ENCODE data around the gene CTR9.
"Not testable (repeated sequence)": the region's sequence is repeated elsewhere in the genome, so short reads cannot be mapped to it uniquely, and the experiment has no call there.

The CTR9 gene

DNA sequence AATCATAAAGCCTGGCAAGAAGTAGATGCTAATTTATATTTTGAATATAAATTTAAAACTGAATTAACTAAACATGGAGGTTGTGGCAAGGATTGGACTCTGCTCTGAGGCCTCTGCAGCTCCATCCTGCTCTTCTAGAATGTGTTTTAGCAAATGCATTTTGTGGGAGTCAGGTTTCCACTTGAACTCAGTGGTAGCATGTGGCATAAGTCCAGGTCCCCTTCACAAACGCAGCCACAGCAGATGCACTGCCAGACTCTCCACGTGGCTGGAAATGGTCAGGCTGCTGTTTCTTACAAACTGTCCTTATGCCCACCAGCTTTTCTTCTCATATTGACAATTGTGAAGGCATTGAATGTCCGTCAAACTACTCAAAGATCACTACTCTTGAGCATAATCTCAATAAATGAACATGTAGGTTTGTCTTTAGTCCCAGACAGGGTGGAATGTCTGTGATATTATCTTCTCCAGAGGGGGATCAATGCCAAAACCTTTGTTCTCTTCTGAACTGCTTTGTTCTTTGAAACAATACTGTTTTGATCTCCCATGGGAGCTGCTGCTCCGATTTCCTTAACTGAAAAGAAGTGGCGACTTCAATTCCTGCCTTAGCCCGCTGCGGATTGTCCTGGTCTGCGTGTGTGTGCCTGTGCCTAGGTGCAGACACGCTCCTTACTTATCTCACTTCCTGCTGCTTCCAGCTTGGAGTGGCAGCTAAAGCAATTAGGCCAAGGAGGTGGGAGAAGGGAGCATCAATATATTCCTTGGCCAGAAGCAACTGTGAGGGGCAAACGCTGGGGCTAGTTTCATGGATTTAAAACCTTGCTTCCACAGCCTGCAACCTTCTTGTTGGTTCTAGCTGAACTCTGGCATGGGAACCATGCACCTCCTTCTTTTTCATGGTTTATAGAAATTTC lies 33.4 kb downstream of the CTR9 start:
- DNase-seq, result no peak

DNA sequence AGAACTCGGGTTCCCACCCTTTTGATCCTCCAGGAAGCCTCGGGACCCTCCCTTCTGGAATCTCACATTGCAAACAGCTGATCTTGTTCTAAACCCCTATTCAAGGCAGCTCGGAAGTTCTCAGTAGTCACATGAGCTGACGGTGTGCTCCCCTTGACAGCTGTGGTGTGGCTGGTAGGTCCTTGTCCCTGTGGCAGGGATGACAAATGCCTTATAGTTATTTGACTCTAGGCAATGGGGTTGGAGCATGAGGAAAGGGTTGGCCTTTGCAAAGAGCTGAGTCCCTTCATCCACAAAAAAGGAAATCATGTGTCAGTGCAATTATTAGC lies 34.1 kb downstream of the CTR9 start:
- no peak for DNase-seq

- DNase-seq, result no peak
These were observed 35.4 kb downstream of the CTR9 start for GRCh38 chr11:10786451-10786850.

- DNase-seq, result peak; percentile 48 to 58
These were observed 41.5 kb downstream of the CTR9 start for GRCh38 chr11:10792385-10793068.

DNA sequence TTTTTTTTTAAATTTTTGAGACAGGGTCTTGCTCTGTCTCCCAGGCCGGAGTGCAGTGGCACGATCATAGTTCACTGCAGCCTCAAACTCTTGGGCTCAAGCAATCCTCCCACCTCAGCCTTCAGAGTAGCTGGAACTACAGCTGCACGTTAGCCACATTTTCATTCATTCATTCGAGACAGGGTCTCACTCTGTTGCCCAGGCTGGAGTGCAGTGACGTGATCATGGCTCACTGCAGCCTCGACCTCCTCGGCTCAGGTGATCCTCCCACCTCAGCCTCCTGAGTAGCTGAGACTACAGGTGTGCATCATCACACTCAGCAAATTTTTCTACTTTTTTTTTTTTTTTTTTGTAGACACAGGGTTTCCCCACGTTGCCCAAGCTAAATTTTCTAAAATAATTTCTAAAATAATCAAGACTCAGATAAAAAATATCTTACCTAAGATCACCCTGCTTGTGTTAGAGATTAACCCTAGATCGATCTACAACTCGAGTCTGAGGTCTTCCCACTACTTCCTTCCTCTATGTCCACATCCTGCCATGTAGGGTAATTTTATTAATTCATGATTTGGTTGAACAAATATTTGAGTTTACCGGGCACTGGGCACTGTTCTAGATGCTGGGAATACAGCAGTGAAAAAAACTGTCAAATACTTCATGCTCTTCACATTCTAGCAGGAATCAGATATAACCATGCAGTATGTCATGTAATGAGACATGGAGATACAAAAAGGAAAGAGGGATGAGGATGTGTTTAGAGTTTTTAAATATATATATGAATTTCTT lies 42.6 kb downstream of the CTR9 start:
- DNase-seq, result peak in 1 of 2 experiments; percentile 40

DNA sequence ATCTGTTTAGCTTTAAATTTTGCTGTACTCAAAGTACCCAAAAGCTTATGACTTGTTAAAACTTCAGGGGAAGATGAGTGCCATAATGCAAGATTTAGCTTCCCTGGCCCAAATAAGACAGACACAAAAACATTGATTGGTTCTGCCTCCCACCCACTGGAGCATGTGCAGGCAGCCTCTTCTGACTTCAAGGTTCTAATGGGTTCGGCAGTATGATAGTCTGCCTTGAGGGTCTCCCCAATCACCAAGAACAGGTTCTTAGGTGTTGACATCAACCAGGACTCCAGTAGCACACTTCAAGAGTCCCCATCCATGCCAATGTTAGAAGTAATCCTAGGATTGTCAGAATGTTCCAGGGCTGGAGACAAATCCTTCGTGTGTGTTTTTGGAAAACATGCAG lies 45.1 kb downstream of the CTR9 start:
- DNase-seq, result no peak

- no peak for DNase-seq
These were observed 46.0 kb downstream of the CTR9 start for GRCh38 chr11:10797001-10797400.

DNA sequence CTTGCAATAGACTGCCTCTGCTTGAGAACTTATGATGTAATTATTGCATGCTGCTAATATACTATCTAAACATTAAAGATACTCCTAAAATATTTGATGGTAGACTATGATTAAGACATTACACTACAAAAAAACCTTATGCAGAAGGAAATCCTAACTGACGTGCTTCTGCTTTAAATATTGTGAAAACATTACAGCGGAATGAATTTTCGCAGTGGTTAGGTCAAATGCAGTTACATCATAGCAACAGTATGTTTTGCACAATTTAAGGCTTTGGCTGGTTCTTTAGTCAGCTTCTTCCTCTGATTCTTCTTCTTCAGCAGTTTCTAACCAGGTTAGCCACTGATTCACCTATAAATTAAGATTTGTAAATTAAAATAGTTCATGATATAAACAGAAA lies 46.5 kb downstream of the CTR9 start:
- DNase-seq, result peak in 1 of 2 experiments; percentile 3

DNA sequence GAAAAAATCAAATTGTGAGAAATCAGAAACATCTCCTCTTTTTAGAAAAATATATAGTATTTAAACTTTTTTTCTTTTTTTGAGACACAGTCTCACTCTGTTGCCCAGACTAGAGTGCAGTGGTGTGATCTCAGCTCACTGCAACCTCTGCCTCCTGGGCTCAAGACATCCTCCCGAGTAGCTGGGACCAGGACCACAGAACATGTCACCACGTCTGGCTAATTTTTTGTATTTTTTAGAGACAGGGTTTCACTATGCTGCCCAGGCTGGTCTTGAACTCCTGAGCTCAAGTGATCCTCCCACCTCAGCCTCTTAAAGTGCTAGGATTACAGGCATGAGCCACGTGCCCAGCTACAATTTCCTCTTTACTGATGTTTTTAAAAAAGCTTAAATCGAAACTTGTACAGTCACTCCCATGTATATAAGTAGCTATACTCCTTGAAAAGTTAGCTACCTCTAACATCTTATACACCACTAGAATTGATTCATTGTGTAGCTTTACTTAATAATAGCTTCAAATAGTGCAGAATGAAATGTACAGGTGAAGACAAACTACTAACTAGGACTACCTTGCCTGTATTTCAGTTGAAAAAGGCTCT lies 47.4 kb downstream of the CTR9 start:
- DNase-seq, result no peak

DNA sequence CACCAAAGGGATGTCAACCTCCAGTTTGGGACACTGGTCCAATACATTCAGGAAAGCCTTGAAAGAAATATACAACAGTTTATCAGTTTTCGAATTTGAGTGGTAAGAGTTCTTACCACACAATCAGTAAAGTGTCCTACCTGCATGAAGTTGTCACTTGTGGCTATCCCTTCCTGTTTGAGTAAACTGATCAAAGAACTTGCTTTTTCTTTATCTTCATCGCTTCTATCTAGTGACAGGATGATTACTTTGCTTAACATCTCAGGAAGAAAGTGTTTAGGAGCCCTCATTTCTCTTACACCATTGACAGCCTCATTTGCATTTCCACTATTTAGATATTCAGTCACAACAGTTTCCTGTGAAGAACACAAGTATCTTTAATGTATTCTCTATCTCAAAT lies 49.2 kb downstream of the CTR9 start:
- no peak for DNase-seq

DNA sequence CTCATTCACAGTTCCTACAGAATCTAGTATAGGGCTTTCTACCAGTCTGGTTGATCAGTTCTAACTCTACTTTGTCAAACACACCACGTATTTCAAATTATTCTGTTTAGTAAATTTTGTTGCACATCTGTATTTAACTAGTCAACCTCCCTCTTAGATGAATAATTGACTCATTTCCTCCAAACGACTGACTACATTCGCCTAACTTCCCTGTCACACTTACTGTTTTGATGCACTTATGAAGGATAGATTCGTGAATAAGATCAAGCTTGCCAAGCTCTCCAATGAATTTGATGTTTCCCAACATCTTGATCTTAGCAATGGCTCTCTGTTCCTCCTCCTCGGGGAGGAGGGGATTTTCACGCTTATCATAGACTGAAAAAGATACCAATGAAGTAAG lies 52.6 kb downstream of the CTR9 start:
- DNase-seq, result no peak

GRCh38 chr11:10805741-10806140 lies 54.7 kb downstream of the CTR9 start:
- DNase-seq, result no peak

DNA sequence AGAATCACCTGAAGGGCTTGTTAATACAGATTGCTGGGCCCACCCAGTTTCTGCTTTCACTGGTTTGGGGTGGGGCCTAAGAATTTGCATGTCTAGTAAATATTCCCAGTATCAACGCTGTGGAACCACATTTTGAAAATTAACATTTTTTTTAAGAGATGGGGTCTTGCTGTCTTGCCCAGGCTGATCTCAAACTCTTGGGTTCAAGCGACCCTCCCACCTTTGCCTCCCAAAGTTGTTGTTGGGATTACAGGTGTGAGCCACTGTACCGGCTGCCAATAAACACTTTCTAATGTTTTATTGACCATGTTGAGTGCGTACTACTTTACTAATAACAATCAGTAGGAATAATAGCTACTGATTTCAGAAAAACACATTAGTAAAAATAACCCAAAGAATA lies 55.2 kb downstream of the CTR9 start:
- DNase-seq, result no peak

- peak; percentile 22 to 30 for DNase-seq
These were observed 56.6 kb downstream of the CTR9 start for GRCh38 chr11:10807493-10808234.

GRCh38 chr11:10808235-10808552 lies 57.1 kb downstream of the CTR9 start:
- DNase-seq, result no peak

- DNase-seq, result peak; percentile 96 to 98
These were observed 57.7 kb downstream of the CTR9 start, which contains the start of gene EIF4G2 for GRCh38 chr11:10808553-10809372. Gene EIF4G2, minus strand, starts transcription at chr11:10808926.

DNA sequence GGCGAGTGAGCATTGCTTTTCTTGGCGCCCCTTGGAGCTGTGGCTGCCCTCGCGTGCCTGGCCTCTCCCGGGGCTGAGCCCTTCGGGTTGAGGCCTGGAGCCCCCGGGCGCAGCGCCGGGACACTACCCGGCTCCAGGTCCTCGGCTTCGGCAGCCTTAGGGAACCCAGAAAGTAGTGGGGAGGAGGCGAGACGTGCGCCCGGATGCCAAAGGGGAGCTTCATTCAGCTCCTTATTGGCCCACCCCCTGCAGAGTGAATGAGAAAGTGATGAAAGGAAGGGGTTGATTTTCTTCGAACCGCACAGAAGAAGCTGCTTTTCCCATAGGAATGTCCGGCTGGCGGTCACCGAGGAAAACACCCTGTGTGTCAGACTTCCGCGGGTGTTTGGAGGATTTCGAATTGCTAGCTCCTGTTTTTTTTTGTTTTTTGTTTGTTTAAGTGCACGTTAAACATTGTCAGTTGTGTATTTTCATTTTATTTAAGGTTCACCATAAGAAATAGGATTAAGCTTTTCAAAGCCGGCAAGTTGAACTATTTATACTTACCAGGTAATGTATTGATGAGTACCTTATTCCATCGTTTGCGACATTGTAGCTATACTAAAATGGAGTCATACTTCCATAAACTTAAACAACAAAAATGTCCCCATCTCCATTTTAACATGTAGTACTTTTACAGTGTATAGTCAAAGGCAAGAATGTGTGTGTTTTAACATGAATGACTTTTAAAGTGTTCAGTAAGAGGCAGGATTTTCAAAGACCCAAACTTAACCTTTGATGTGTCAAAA lies 58.5 kb downstream of the CTR9 start:
- DNase-seq, result peak; percentile 38 to 51

DNA sequence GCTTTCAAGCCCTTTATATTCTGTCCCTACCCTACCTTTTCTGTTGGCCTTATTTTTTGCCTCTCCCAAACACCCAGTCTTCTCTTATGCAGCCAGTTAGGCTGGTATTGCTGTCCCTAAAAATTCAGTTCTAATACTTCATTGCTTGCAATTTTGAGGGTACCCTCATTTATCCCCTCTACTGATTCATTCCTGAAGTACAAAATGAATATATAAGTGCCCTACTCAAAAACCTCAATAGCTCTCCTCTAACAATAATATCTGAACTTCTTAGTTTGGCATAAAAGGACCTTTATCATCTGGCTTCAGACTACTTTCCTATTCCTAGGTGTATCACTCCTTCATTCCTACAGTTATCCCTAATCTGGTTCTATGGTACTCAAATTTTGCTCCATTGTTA lies 62.9 kb downstream of the CTR9 start:
- DNase-seq, result no peak

GRCh38 chr11:10818594-10818993 lies 67.5 kb downstream of the CTR9 start:
- DNase-seq, result no peak

GRCh38 chr11:10822491-10822890 lies 71.4 kb downstream of the CTR9 start:
- DNase-seq, result not testable (repeated sequence)

- no peak for DNase-seq
These were observed 72.1 kb downstream of the CTR9 start for GRCh38 chr11:10823152-10823579.

All from Kasumi-1 (cell line).